GM12878 (cell line): ENCODE measurements around the gene B3GNT3. TPM values are rescaled to one million over a fixed set of nuclear protein-coding genes. Genes with fewer than 3 reads are reported as not detected.
A peak's percentile ranks its signal among the peaks of the same experiment; 100 is the strongest.

Experiments
- ASH2L ChIP-seq: fragments of 300-600, 200-600 bp; sonication (generic); IDR thresholded peaks from 2 replicates; pipeline ENCODE4 v1.6.1; 2017; ENCODE audit warnings: low read depth, mild to moderate bottlenecking, borderline replicate concordance
- ATF3 ChIP-seq: IDR thresholded peaks from 2 replicates; pipeline ENCODE4 v1.6.1; 2011; ENCODE audit warnings: low read depth, mild to moderate bottlenecking, low read length, moderate library complexity, borderline replicate concordance; ENCODE audit errors: extremely low read depth
- BACH1 ChIP-seq: fragments of 450-650 bp; IDR thresholded peaks from 2 replicates; pipeline ENCODE4 v1.6.1; 2017; ENCODE audit warnings: mild to moderate bottlenecking, borderline replicate concordance
- BHLHE40 ChIP-seq, 2 experiments: fragments of 450-650 bp in 1 of 2; IDR thresholded peaks; 2 replicates each; pipeline ENCODE4 v1.6.1; 2011 to 2017; ENCODE audit warnings: low read depth in 2 of 2, borderline replicate concordance in 1 of 2, improper control_type of control experiment in 1 of 2, low read length in 1 of 2, mild to moderate bottlenecking in 1 of 2
- CBFB ChIP-seq: IDR thresholded peaks from 2 replicates; pipeline ENCODE4 v1.6.1; 2016; ENCODE audit warnings: antibody characterized with exemption, low read depth
- EED ChIP-seq: sonication (generic); IDR thresholded peaks from 2 replicates; pipeline ENCODE4 v1.6.1; 2016; ENCODE audit warnings: antibody characterized with exemption, low read depth
- EP300 ChIP-seq, 2 experiments: fragments of 150-350 bp in 1 of 2; IDR thresholded peaks; 2 replicates each; pipeline ENCODE4 v1.6.1; 2011 to 2012; ENCODE audit warnings: low read depth in 2 of 2, low read length in 2 of 2, borderline replicate concordance in 1 of 2, improper control_type of control experiment in 1 of 2, inconsistent platforms in 1 of 2; ENCODE audit not compliant: control insufficient read depth in 1 of 2
- GATAD2B ChIP-seq: fragments of 450-650 bp; conservative IDR thresholded peaks from 2 replicates; pipeline ENCODE4 v1.6.1; 2017; ENCODE audit warnings: low read depth, mild to moderate bottlenecking, moderate library complexity
- HDAC2 ChIP-seq: fragments of 200-600 bp; sonication (generic); IDR thresholded peaks from 2 replicates; pipeline ENCODE4 v1.6.1; 2017
- HDGF ChIP-seq: fragments of 450-650 bp; IDR thresholded peaks from 2 replicates; pipeline ENCODE4 v1.6.1; 2016; ENCODE audit warnings: antibody characterized with exemption
- IKZF1 ChIP-seq: fragments of 450-650 bp; conservative IDR thresholded peaks from 2 replicates; pipeline ENCODE4 v1.6.1; 2017; ENCODE audit warnings: antibody characterized with exemption, mild to moderate bottlenecking
- MTA3 ChIP-seq: IDR thresholded peaks from 2 replicates; pipeline ENCODE4 v1.6.1; 2012; ENCODE audit warnings: low read length, inconsistent platforms, borderline replicate concordance
- NBN ChIP-seq: fragments of 450-650 bp; IDR thresholded peaks from 2 replicates; pipeline ENCODE4 v1.6.1; 2016
- NR2F1 ChIP-seq: fragments of 450-650 bp; conservative IDR thresholded peaks from 2 replicates; pipeline ENCODE4 v1.6.1; 2017; ENCODE audit warnings: mild to moderate bottlenecking
- PAX5 ChIP-seq: IDR thresholded peaks from 2 replicates; pipeline ENCODE4 v1.6.1; 2011; ENCODE audit warnings: low read depth, low read length, borderline replicate concordance
- PKNOX1 ChIP-seq: fragments of 450-650 bp; IDR thresholded peaks from 2 replicates; pipeline ENCODE4 v1.6.1; 2016; ENCODE audit warnings: mild to moderate bottlenecking
- POLR2A ChIP-seq: IDR thresholded peaks from 2 replicates; pipeline ENCODE4 v1.6.1; 2011; ENCODE audit warnings: low read depth, mild to moderate bottlenecking, low read length
- RAD51 ChIP-seq: fragments of 450-650 bp; IDR thresholded peaks from 2 replicates; pipeline ENCODE4 v1.6.1; 2016; ENCODE audit warnings: moderate library complexity, mild to moderate bottlenecking, inconsistent platforms
- SMAD1 ChIP-seq: fragments of 450-650 bp; IDR thresholded peaks from 2 replicates; pipeline ENCODE4 v1.6.1; 2018; ENCODE audit warnings: mild to moderate bottlenecking, low read depth; ENCODE audit not compliant: partially characterized antibody
- SPI1 ChIP-seq: IDR thresholded peaks from 2 replicates; pipeline ENCODE4 v1.6.1; 2011; ENCODE audit warnings: low read depth, mild to moderate bottlenecking, low read length, moderate library complexity, borderline replicate concordance; ENCODE audit not compliant: insufficient read depth
- STAT3 ChIP-seq: IDR thresholded peaks from 2 replicates; pipeline ENCODE4 v1.6.1; 2011; ENCODE audit warnings: low read depth, low read length, improper control_type of control experiment
- SUPT20H ChIP-seq: IDR thresholded peaks from 2 replicates; pipeline ENCODE4 v1.6.1; 2011; ENCODE audit warnings: low read depth, mild to moderate bottlenecking, low read length, moderate library complexity, borderline replicate concordance; ENCODE audit not compliant: control insufficient read depth
- TAF1 ChIP-seq: IDR thresholded peaks from 2 replicates; pipeline ENCODE4 v1.6.1; 2011; ENCODE audit warnings: mild to moderate bottlenecking, low read depth, low read length, borderline replicate concordance
- TCF7 ChIP-seq: IDR thresholded peaks from 2 replicates; pipeline ENCODE4 v1.6.1; 2014; ENCODE audit warnings: antibody characterized with exemption, borderline replicate concordance
- ZNF622 ChIP-seq: fragments of 450-650 bp; IDR thresholded peaks from 2 replicates; pipeline ENCODE4 v1.6.1; 2017; ENCODE audit warnings: mild to moderate bottlenecking, inconsistent platforms
- ZZZ3 ChIP-seq: IDR thresholded peaks from 2 replicates; pipeline ENCODE4 v1.6.1; 2011; ENCODE audit warnings: low read depth; ENCODE audit not compliant: control insufficient read depth, insufficient read length
- polyA plus RNA-seq, 11 experiments: library from polyadenylated mRNA; depleted of rRNA in 4 of 11; unstranded in 6 of 11; stranded (reverse) in 5 of 11; fragments of >200 nt; fragmentation: Nextera tagmentation in 4 of 11; fragmentation: Illumina TruSeq in 1 of 11; extraction: Ambion mirVana in 4 of 11; extraction: Trizol in 1 of 11; gene quantifications; 1 replicate in 1 of 11; 2 replicates in 10 of 11; pipeline versions ENCODE4 v1.2.1 to v1.2.3, GENCODE V29; 2011 to 2016; ENCODE audit warnings: inconsistent platforms in 2 of 11, missing spikeins in 2 of 11, low read depth in 1 of 11
- total RNA-seq, 4 experiments: library from RNA; depleted of rRNA in 3 of 4; stranded (reverse); fragments of >200 nt in 3 of 4; fragmentation: Illumina TruSeq in 1 of 4; extraction: Trizol in 1 of 4; gene quantifications; 2 replicates each; pipeline versions ENCODE4 v1.2.1 to v1.2.3, GENCODE V29; 2013 to 2021
- TF ChIP-seq, protein P1 (sequence below), 3 experiments: IDR thresholded peaks in 2 of 3; conservative IDR thresholded peaks in 1 of 3; 2 replicates each; pipeline ENCODE4 v1.5.1; 2011; ENCODE audit warnings: low read depth in 3 of 3, low read length in 3 of 3, mild to moderate bottlenecking in 3 of 3, control low read depth in 2 of 3, moderate library complexity in 2 of 3, inconsistent platforms in 1 of 3, mixed read lengths in 1 of 3; ENCODE audit not compliant: control insufficient read depth in 2 of 3, insufficient read depth in 1 of 3; ENCODE audit errors: extremely low read depth in 1 of 3

B3GNT3 gene
- total and polyA plus RNA-seq, 10 of the 15 experiments (the other 5 are each of a cell fraction or from before 2014, with no cell fraction given) = not detected

- TF ChIP-seq HDAC2 (no peak), EP300 (IDR thresholded peaks at IDR 0.05; ENCODE audit: borderline replicate concordance in 1 of 2, control insufficient read depth in 1 of 2, low read depth in 2 of 2, low read length in 2 of 2) (no peak), MTA3 (no peak), ASH2L (no peak), IKZF1 (0 out of 2 replicates have a peak, but pooled peaks have one; percentile 21), GATAD2B (peak; percentile 53; the same call in 1 of the 2 replicates), NBN (no peak), ZNF622 (no peak), PAX5 (peak; percentile 56; the same call in 1 of the 2 replicates), STAT3 (no peak), HDGF (no peak), SMAD1 (no peak), BHLHE40 (IDR thresholded peaks at IDR 0.05; ENCODE audit: borderline replicate concordance in 1 of 2, low read depth in 2 of 2, low read length in 1 of 2) (peak in 1 of 2 experiments; percentile 56; a peak in 2 of 4 replicates), TAF1 (no peak), BACH1 (0 out of 2 replicates have a peak, but pooled peaks have one; percentile 43), EED (no peak), SPI1 (peak; percentile 40; the same call in 1 of the 2 replicates), NR2F1 (0 out of 2 replicates have a peak, but pooled peaks have one; percentile 11), PKNOX1 (peak; percentile 62), TCF7 (no peak), ATF3 (no peak), RAD51 (no peak), ZZZ3 (no peak), SUPT20H (no peak), CBFB (no peak), POLR2A (peak; percentile 50; the same call in 1 of the 2 replicates)
- TF ChIP-seq, protein P1, sequence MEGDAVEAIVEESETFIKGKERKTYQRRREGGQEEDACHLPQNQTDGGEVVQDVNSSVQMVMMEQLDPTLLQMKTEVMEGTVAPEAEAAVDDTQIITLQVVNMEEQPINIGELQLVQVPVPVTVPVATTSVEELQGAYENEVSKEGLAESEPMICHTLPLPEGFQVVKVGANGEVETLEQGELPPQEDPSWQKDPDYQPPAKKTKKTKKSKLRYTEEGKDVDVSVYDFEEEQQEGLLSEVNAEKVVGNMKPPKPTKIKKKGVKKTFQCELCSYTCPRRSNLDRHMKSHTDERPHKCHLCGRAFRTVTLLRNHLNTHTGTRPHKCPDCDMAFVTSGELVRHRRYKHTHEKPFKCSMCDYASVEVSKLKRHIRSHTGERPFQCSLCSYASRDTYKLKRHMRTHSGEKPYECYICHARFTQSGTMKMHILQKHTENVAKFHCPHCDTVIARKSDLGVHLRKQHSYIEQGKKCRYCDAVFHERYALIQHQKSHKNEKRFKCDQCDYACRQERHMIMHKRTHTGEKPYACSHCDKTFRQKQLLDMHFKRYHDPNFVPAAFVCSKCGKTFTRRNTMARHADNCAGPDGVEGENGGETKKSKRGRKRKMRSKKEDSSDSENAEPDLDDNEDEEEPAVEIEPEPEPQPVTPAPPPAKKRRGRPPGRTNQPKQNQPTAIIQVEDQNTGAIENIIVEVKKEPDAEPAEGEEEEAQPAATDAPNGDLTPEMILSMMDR (IDR thresholded peaks at IDR 0.05 in 2 of 3, conservative IDR thresholded peaks at IDR 0.05 in 1 of 3; ENCODE audit: control insufficient read depth in 2 of 3, extremely low read depth in 1 of 3, insufficient read depth in 1 of 3, low read depth in 3 of 3, low read length in 3 of 3) = peak in 2 of 3 experiments; percentile 17 to 20; a peak in 1 of 6 replicates
These were observed 68.0 kb downstream of the B3GNT3 start (continued) for GRCh38 chr19:17862711-17863519.
